GM18499 (cell line): Measurements from ENCODE around the gene ITGAD.

Experiments
- ATAC-seq: cut with Tn5 transposase; IDR thresholded peaks from one replicate; pipeline ENCODE4 v1.9.1; 2021; ENCODE audit warnings: moderate number of reproducible peaks; ENCODE audit not compliant: insufficient read depth, unreplicated experiment

ITGAD gene

DNA sequence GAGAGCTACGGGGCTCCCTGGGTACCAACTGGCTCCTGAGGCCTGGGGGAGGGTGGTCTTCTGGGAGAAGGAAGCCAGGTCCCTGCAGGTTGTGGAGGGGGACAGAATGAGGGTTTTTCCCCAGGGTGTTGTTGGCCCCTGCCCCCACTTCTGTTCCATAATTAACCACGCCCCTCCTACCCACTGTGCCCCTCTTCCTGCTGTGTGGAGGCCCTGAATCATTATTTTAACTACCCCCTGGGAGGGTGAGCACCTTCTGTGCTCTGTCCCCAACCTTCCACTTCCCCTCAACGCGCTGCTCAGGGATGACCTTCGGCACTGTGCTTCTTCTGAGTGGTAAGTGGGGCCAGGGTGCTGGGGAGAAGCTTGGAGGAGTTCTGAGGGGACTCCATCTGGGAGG lies at the start of gene ITGAD:
TSS of gene ITGAD (plus strand) at position 280 of the 400 bp plus-strand sequence. CDS start at position 306, 26 bp downstream.
- no peak for ATAC-seq

DNA sequence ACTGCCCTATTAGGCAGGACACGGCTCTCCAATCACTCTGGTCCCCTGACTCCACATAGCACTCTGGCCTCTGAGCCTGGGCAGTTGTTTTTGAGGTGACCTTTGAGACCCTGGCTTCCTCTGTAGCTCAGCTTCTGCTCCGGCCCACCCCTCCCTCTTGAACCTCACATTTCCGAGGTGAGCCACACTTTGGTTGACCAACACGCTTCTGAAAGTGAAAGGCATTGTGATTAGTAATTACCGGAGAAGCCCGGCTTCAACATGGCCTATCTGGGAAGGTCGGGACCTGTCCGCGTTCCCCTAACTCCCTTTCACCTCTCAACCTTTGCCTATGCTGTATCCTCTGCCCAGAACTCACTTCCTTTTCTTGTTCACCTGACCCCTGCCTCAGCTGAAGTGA lies 48.4 kb upstream of the ITGAD start:
- peak; percentile 76 for ATAC-seq

DNA sequence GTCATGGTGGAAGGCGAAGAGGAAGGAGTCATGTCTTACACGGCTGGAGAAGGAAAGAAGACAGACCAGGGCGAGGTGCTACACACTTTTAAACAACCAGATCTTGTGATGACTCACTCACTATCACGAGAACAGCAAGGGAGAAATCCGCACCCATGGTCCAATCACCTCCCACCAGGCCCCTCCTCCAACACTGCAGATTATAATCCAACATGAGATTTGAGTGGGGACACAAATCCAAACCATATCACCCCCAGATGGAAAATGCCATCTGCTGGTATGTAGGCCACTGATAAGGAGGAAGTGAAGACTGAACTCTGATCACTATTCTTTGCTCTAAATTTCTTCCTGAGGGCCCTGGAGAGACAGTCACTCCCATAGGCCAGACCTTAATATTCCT lies 45.7 kb upstream of the ITGAD start:
- no peak for ATAC-seq

DNA sequence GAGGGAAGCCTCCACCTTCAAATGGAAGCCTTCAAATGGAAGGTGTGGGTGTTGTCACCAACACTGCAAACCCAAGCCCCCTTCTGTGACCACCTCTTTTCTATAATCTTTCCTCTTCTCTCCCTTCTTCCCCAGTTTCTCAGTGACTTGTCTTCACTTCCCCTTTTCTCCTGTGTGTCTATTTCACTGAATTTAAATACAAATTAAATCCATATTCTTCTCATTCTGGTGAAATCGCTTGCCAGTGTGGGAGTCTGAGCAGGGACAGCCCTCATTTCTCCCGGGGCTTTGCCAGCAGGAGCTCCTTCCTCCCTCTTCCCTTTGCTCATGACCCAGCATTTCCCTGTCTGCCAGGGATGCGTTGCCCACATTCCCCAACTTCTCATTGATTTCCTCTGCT lies 44.6 kb upstream of the ITGAD start:
- ATAC-seq: no peak

DNA sequence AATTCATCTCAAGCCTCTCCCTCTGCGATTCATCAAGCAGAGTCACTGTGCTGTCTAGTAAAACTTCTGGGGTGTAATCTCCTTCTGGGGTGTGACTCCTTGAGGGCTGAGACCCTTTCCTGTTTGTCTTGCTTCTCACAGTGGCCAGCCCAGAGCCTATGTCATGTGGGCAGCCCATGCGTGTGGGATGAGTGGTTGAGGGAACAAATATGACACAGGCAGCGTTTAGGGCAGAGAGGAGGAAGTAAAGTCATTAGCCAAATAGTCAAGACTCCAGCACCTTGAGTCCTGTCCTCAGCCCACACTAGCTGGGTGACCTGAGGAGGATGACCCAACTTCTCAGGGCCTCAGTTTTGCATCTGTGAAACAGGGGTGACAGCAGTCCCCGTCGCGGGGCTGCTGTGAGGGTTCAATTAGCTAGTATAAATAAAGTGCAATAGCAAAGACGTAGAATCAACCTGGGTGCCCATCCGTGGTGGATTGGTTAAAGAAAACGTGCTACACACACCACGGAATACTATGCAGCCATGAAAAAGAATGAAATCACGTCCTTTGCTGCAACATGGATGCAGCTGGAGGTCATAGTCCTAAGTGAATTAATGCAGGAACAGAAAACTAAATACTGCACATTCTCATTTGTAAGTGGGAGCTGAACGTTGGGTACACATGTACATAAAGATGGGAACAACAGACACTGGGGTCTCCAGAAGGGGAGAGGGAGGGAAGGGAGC lies 42.7 kb upstream of the ITGAD start:
- ATAC-seq: no peak

DNA sequence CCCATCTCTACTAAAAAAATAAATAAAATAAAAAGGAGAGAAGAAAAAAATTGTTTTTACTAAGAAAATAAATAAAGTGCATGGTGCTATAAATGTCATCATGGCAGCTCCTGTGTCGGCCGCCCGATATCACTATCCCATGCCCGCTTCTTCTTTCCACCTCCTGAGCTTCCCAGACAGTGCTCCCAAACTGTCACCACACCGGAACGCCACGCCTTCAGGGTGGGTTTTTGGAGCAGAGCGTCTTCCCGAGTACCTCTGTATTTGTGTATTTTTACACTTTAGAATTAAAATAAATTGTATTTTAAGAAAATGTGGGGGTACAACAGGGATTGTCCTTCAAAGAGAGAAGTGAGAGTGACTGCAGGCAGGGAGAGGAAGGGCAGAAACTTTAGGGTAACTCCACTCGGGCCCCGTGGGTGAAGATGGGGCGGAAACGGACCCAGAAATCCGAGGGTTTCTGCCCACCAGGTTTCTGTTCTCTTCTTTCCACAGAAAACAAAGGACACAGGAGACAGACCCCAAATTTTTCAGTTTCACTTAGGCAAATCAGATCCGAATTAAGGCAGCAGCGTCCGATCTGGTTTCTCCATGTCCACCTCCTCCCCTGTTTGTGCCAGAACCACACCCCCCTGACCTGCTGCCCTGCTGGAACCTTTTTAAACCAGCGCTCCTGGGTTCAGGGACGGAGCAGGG lies 41.7 kb upstream of the ITGAD start:
- ATAC-seq: no peak

DNA sequence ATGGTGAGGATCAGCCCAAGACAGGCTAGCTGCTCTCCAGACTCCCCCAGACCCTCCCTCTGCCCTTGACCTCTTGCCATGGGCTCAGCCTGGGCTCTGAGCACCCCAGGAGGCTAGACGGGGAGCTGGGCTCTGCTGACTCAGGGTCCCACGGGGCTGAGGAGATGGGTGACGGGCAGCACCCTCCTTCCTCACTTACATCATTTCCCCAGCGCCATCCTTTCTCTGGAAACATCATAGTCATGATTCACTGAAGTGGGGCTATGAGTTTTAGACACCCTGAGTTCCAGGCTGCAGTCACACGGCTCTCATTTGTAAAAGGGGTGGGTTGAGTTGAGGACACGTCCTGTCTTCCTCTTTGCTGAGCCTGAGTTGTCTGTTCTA lies 41.2 kb upstream of the ITGAD start:
- ATAC-seq: no peak

DNA sequence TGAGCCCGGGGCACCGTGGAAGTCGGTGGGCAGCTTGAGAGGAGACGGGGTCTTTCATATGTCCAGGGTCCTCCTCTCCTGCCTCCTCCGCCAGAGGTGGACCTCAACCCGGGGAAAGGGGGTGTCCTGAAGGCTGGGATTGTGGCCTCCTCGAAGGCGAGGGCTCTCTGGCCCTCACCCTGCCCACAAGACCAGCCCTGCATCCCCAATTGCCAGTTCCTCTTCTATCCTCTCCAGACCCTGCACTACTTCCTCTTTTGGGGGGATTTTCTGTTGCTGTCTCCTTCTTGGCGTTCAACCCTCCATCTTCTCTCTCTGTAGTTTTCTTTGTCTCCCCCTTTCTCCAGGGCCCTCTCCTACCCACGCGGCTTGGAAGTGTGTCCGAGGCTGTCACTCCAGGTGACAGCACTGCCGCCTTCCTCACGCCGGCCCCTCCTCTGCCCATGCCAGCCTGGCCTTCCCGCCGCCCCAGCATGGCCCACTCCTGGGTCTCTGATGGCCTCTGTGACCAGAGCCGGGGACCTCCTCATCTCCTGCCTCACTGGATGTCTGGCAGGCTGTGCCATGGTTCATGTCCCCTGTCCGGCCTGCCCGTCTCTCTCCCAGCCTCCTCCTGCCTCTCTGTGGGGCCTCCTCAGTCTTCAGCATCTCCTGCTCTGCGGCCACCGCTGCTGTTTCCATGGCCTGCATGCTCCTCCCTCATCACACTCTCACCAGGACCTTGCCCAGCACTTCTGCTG lies 40.6 kb upstream of the ITGAD start:
- ATAC-seq: no peak

DNA sequence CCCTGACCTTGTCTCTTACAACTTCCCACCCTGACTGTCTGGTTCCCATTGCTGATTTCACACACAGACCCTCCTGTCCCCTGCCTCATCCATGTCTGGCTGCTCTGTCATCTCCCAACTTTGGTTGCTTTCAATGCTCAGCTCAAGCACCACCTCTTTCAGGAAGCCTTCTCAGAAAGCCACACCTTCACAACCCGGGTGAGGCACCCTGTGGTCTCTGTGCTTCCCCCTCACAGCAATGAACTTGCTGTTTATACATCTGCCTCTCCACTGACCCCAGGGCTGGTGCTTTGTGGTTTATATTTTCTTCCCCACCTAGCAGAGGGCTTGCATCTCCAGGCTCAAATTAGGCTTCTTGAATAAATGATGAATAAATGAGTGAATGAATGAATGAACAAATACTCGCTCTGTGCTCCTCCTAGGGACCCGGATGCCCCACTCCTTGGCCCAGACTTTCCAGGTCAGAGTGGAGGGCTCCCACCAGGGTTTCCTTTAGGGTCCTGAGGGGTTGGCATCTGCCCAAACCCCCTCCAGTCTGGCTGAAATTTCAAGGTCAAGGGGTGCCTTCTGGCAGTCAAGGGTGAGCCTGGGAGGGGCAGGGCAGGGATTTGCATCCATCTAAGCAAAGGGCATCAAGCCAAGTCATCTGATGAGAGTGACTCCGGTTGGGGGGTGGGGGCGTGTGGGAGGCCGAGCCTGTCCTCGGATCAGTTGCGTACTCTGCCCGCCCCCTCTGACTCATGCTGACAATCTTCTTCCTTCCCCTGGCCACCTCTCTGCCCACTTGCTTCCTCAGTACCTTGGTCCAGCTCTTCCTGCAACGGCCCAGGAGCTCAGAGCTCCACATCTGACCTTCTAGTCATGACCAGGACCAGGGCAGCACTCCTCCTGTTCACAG lies 38.5 kb upstream of the ITGAD start, which contains the start of gene ITGAX:
TSS of gene ITGAX (plus strand) at position 783 of the 898 bp plus-strand sequence. CDS start at position 862, 79 bp downstream.
- peak; percentile 57 for ATAC-seq

DNA sequence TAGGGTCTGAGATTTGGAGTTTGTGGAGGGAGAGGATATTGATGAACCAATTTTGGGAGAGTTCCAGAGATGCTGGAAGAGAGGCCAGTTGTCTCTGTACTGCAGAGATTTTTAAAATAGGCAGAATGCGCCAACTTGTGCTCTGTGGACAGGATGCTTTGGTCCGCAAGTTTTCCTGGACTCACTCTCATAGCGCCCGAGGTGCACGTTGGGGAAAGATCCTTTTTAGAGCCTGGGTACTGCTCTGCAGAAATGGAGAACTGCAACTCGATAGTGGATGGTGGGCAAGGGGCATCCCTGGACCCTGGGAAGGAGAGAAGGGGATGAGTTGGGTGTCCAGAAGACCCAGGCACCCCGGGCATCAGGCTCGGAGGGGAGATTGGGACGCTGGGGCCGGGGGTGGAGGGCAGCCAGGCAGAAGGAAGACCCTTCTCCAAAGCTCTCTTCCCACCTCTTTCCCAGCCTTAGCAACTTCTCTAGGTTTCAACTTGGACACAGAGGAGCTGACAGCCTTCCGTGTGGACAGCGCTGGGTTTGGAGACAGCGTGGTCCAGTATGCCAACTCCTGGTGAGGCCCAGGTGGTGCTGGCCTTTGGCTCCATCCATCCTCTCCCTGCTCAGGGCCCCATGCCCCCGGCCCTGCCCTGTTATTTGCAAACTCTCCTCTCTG lies 37.6 kb upstream of the ITGAD start:
- no peak for ATAC-seq

DNA sequence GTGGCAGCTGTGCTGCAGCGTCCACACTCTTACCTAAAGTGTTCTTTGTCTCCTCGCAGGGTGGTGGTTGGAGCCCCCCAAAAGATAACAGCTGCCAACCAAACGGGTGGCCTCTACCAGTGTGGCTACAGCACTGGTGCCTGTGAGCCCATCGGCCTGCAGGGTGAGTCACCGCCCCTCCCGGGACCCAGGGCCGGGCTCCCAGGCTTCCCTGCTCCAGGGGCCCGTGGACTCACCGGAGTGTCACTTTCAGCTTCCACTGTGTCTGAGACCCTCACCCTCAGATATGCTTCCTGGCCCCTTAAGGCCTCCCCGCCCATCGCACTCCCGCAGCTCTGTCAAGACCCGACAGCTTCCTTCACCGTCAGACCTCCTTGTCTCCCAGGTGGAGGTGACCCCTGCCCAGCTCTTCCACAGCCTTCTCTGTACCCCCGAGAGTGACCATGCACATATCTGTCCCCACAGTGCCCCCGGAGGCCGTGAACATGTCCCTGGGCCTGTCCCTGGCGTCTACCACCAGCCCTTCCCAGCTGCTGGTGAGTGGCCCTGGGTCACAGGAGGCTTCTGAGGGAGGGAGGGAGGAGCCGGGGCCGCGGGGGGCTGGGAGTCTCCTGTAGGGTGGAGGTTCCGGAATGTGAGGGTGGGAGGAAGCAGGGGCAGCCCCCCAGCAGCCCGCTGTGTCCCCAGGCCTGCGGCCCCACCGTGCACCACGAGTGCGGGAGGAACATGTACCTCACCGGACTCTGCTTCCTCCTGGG lies 36.4 kb upstream of the ITGAD start:
- ATAC-seq: no peak

DNA sequence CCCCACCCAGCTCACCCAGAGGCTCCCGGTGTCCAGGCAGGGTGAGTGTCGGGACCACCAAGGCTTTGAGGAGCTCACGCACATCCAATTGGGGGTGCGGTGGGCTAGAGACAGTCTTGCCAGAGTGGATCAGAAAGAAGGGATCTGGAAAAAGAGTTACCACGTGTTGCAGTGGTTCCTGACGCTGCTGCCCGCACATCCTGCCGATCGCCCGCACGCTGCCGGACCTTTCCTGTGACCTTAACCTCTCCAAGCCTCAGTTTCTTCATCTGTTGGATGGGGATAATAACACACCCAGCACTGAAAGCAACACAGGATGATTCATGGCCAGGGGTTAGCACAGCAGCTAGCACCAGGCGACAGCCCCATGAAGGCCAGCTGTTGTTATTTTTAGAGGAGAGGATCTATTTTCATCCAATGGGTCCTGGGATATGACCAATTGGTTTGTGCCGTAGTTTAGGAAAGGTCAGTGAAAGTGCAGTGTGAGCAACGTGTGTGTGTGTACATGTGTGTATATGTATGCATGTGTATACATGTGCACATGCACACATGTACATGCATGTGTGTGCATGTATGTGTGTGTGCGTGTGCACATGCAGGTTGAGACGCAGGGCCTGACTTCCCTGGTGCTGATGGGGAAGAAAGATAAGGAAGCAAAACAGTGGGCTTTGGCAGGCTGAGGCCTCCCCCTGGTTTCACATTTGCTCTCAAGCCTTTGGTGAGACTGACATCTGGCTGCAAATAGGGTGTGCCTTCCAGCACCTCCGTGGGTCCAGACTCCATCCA lies 35.6 kb upstream of the ITGAD start:
- no peak for ATAC-seq

DNA sequence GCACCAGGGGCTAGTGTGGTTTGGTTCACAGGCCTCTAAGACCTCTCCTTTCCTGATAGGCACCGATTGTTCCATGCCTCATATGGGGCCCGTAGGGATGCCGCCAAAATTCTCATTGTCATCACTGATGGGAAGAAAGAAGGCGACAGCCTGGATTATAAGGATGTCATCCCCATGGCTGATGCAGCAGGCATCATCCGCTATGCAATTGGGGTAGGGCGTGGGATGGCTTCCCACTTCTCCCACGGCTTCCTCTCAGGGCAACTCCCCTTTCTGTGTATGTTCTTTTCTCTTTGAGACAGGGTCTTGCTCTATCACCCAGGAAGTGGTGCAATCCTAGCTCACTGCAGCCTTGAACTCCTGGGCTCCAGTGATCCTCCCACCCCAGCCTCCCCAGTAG lies 32.9 kb upstream of the ITGAD start:
- ATAC-seq: no peak

DNA sequence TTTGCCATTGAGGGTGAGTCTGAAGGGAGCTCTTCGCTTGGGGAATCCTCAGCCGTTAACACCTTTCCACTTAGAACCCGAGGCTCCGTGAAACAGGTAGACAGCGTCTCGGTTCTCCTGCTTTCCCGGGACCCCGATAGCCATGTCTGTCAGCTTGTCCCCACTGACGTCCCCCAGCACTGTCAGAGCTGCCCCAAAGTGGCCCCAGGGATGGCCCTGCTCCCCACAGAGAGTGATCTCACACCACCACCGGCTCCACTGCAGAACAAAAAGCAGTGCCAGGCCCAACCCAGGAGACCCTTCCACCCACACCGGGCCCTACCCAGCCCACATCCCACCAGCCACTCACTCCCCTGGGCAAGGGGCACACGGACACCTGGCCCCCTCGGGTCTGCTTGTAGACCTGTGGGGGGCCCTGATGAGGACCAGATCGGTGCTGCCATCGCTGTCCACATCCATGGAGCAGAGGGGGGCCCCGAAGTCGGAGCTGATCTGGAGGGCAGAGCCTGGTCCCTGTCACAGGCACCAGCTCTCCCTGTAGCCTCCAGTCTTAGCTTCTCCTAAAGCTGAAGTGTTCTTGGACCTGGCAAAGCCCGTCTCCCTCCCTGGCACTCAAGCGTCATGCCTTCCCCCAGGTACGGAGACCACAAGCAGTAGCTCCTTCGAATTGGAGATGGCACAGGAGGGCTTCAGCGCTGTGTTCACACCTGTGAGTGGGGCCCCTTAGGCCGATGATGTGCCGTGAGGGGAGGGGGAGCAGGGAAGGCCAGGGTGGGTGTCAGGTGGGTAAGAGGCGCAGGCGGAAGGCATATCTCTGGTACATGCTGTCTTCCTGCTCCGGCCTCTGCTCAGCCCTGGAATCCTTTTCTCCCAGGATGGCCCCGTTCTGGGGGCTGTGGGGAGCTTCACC lies 31.7 kb upstream of the ITGAD start:
- no peak for ATAC-seq

DNA sequence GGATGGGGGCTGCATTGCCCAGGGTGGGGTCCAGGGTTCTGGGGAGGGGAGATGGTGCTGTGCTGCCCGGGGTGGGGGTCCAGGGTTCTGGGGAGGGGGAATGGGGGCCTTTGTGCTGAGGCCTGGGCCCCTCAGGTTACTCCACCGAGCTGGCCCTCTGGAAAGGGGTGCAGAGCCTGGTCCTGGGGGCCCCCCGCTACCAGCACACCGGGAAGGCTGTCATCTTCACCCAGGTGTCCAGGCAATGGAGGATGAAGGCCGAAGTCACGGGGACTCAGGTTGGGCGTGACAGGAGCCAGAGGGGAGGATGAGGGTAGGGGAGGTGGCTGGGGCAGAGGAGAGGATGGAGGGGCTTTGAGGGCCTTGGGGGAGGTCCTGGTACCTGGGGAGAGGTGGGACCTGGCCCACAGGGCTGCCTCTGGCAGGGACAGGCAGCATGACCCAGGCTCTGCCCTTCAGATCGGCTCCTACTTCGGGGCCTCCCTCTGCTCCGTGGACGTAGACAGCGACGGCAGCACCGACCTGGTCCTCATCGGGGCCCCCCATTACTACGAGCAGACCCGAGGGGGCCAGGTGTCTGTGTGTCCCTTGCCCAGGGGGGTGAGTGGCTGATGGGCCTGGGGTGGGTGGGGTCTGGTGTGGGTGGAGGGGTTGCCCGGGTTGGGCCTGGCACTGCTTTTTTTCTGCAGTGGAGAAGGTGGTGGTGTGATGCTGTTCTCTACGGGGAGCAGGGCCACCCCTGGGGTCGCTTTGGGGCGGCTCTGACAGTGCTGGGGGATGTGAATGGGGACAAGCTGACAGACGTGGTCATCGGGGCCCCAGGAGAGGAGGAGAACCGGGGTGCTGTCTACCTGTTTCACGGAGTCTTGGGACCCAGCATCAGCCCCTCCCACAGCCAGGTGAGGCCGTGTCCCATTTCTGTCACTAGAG lies 30.4 kb upstream of the ITGAD start:
- ATAC-seq: no peak

DNA sequence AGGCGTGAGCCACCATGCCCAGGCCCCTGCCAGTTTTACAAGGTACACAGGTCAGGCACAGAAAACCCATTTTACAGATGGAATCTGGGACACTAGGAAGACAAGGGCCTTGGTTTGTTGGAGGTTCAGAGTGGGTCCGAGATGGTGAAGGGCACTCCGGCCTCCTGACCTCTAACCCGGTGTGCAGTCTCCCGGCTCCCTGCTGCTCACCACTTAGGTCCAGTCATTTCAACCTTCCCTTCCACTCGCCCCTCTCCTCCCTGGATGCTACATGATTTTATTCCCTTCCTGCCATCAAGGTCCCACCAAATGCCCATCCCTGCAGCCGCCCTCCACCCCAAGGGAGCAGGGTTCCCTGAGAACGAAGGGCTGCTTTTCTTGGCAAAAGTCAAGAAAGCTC lies 29.4 kb upstream of the ITGAD start:
- no peak for ATAC-seq
